ENCODE measurements around the gene PI4KA.

DNA sequence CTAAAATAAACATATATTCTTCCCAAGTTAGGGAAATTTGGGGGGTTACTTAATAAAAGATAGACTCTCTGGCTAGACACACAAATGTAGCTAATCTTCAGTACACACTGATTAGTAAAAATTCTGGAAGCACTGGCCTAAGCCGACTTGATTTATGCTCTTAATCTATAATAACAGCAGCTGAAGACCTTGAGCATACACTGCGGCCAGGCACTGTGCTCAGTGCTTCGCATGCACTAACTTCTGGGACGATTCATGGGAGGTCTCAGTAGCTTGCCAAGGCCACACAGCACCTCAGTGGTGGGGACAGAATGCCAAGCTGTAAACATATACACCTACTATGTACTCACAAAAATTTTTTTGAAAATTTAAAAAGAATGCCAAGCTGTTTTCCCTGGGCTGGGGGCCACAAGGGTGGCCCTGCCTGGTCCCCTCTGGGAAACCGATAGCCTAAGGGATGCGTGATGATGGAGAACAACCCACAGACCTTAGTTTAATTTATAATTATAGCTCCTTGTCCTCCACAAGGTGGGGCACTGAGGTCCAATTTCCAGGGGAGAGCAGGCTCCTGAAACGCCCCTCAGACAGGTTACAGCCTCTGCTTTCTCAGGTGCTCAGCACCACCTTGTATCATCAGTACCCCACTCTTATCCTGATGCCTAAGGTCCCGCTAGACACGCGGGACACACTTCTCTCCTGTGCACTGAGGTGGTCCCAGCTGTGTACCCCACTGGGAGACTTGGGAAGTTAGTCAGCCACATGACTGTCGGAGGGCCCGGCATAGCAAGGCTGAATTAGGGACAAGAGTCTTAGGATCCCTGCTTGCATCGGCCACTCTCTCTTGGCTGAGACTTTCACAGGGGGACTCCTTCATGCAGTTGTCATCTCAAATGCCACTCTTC lies 64.6 kb downstream of the PI4KA start:
- TF ChIP-seq CTCF (conservative IDR thresholded peaks at IDR 0.05 in 1 of 2, IDR thresholded peaks at IDR 0.05 in 1 of 2; ENCODE audit: low read depth in 1 of 2, low read length in 2 of 2) = no peak
- TF ChIP-seq EZH2 (IDR thresholded peaks at IDR 0.05; ENCODE audit: low read length, missing control alignments) = no peak
